ENCODE results near the gene CCT3.

DNA sequence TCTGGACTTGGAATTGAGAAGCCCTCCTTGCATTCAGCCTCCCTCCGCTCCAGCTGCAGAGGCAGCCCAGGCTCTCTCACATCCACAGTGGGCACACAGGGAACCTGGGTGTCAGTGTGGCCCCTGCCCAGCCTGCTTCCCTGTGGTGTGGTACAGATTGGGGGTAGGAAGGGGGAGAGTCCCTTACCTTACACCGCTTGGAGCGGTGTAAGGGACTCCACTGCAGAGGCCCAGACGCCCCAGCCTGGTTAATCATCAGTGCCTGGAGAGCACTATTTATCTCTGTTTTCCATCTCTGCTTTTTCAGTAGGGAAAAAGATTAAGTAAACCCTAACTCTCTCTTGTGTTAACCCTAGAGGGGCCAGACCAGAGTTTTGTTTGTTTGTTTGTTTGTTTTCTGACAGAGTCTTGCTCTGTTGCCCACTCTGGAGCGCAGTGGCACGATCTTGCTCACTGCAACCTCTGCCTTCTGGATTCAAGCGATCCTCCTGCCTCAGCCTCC, 30.1 kb upstream of the CCT3 start:
- TF ChIP-seq POLR2A (IDR thresholded peaks at IDR 0.05; ENCODE audit: low read depth, low read length) = no peak
- no peak for TF ChIP-seq TAF1 (IDR thresholded peaks at IDR 0.05; ENCODE audit: low read depth, low read length)
- no peak for TF ChIP-seq POLR2AphosphoS5 (IDR thresholded peaks at IDR 0.05; ENCODE audit: low read depth, low read length)
- no peak for TF ChIP-seq SPI1 (IDR thresholded peaks at IDR 0.05; ENCODE audit: low read depth, low read length)
- TF ChIP-seq POU2F2 (IDR thresholded peaks at IDR 0.05; ENCODE audit: low read depth, low read length) = no peak
- TF ChIP-seq PAX5 (IDR thresholded peaks at IDR 0.05; ENCODE audit: insufficient read depth, low read length, severe bottlenecking) = no peak

Data from GM12891 (cell line).